ENCODE data around the gene DOCK4. TPM values are rescaled to one million over a fixed set of nuclear protein-coding genes. Genes with fewer than 3 reads are reported as not detected.

Gene DOCK4
- polyA plus RNA-seq, 1 donor (not counting 4 experiments of a cell fraction or from before 2014, with no cell fraction given): 13.9 TPM

DNA sequence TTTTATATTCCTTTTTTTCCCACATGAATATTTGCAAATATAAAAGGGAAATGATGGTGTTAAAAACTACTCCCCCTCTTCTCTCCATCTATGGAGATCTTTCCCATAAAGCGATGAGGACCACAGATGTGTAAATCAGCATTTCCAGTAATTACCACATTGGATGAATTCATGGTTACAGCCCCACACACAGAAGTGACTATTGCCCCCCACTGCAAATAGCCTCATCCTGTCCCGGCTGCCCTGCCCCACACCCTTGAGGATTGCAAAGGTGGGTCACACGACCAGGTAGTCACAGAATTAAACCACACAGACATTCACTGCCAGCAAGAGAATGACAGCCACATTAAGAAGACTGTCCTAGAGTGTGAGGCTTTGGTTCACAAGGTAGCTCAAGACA lies 145.1 kb downstream of the DOCK4 start:
- Histone ChIP-seq H3K9me3 (ENCODE audit: control insufficient read depth, low read depth, low read length) (no peaks in the 10 kb centered on the region), H3K9me1 (ENCODE audit: control insufficient read depth, extremely low read depth, insufficient read depth, low read length) (no peaks in the 10 kb centered on the region), H3K4me3 (ENCODE audit: control insufficient read depth in 2 of 3, extremely low read depth in 1 of 3, insufficient read depth in 2 of 3, low read depth in 1 of 3, low read length in 3 of 3) (no peak overlapping the region), H3K9ac (ENCODE audit: control insufficient read depth, extremely low read depth, insufficient read depth, low read length) (no peak overlapping the region), H3K79me2 (ENCODE audit: control insufficient read depth, insufficient read depth, low read length) (peaks cover 8% of the 10 kb centered on the region), H3K4me2 (ENCODE audit: control insufficient read depth, extremely low read depth, insufficient read depth, low read depth, low read length) (no peak overlapping the region), H3K27me3 (ENCODE audit: control insufficient read depth, extremely low read depth, insufficient read depth, low read length) (no peaks in the 10 kb centered on the region), H3K27ac (ENCODE audit: control insufficient read depth, insufficient read depth, low read length) (no peak overlapping the region), H3K4me1 (ENCODE audit: control insufficient read depth, extremely low read depth, insufficient read depth, low read length) (no peaks in the 10 kb centered on the region), H2AFZ (ENCODE audit: control insufficient read depth, low read length) (no peak overlapping the region), H3K36me3 (ENCODE audit: control insufficient read depth in 2 of 2, extremely low read depth in 1 of 2, insufficient read depth in 2 of 2, low read length in 2 of 2) (no peaks in the 10 kb centered on the region), H4K20me1 (ENCODE audit: control insufficient read depth, extremely low read depth, insufficient read depth, low read length) (no peaks in the 10 kb centered on the region)
- dilution Hi-C loops (cut with MboI; ENCODE audit: extremely low pct_ligation_motif_present, low sequenced_read_pairs): no loop called here
- TF ChIP-seq, protein P1, sequence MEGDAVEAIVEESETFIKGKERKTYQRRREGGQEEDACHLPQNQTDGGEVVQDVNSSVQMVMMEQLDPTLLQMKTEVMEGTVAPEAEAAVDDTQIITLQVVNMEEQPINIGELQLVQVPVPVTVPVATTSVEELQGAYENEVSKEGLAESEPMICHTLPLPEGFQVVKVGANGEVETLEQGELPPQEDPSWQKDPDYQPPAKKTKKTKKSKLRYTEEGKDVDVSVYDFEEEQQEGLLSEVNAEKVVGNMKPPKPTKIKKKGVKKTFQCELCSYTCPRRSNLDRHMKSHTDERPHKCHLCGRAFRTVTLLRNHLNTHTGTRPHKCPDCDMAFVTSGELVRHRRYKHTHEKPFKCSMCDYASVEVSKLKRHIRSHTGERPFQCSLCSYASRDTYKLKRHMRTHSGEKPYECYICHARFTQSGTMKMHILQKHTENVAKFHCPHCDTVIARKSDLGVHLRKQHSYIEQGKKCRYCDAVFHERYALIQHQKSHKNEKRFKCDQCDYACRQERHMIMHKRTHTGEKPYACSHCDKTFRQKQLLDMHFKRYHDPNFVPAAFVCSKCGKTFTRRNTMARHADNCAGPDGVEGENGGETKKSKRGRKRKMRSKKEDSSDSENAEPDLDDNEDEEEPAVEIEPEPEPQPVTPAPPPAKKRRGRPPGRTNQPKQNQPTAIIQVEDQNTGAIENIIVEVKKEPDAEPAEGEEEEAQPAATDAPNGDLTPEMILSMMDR (optimal IDR thresholded peaks at IDR 0.05 in 1 of 3, IDR thresholded peaks at IDR 0.05 in 1 of 3, conservative IDR thresholded peaks at IDR 0.05 in 1 of 3; ENCODE audit: extremely low read depth in 1 of 3, insufficient read depth in 2 of 3, low read length in 3 of 3): no peak
- TF ChIP-seq EZH2 (IDR thresholded peaks at IDR 0.05; ENCODE audit: low read length): no peak
- DNase-seq (ENCODE audit: low read depth, low spot score): no peak
- FAIRE-seq: no peak

DNA sequence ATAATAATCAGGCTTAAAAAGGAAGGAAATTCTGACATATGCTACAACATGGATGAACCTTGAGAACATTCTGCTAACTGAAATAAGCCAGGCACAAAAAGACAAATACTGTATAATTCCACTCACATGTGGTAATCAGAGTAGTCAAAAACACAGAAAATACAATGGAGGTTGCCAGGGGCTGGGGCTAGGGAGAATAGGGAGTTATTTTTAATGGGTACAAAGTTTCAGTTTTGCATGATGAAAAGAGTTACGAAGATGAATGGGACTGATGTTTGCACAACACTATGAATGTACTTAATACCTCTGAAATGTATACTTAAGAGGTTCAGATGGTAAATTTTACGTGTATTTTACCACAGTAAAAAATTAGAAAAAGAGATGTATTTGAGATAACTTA lies 145.6 kb downstream of the DOCK4 start:
- no peak for TF ChIP-seq EZH2 (IDR thresholded peaks at IDR 0.05; ENCODE audit: low read length)
- TF ChIP-seq, protein P1 (optimal IDR thresholded peaks at IDR 0.05 in 1 of 3, IDR thresholded peaks at IDR 0.05 in 1 of 3, conservative IDR thresholded peaks at IDR 0.05 in 1 of 3; ENCODE audit: extremely low read depth in 1 of 3, insufficient read depth in 2 of 3, low read length in 3 of 3): no peak
- H3K79me2 ChIP-seq (ENCODE audit: control insufficient read depth, insufficient read depth, low read length): peaks cover 11% of the 10 kb centered on the region
- dilution Hi-C loops (cut with MboI; ENCODE audit: extremely low pct_ligation_motif_present, low sequenced_read_pairs): no loop called here
- no peaks in the 10 kb centered on the region for H4K20me1 ChIP-seq (ENCODE audit: control insufficient read depth, extremely low read depth, insufficient read depth, low read length)
- no peaks in the 10 kb centered on the region for H3K36me3 ChIP-seq (ENCODE audit: control insufficient read depth in 2 of 2, extremely low read depth in 1 of 2, insufficient read depth in 2 of 2, low read length in 2 of 2)
- H2AFZ ChIP-seq (ENCODE audit: control insufficient read depth, low read length): no peak overlapping the region
- H3K4me1 ChIP-seq (ENCODE audit: control insufficient read depth, extremely low read depth, insufficient read depth, low read length): no peaks in the 10 kb centered on the region
- H3K27ac ChIP-seq (ENCODE audit: control insufficient read depth, insufficient read depth, low read length): no peak overlapping the region
- H3K9me1 ChIP-seq (ENCODE audit: control insufficient read depth, extremely low read depth, insufficient read depth, low read length): no peaks in the 10 kb centered on the region
- no peak for FAIRE-seq
- no peaks in the 10 kb centered on the region for H3K27me3 ChIP-seq (ENCODE audit: control insufficient read depth, extremely low read depth, insufficient read depth, low read length)
- DNase-seq (ENCODE audit: low read depth, low spot score): no peak
- H3K9ac ChIP-seq (ENCODE audit: control insufficient read depth, extremely low read depth, insufficient read depth, low read length): no peak overlapping the region
- H3K9me3 ChIP-seq (ENCODE audit: control insufficient read depth, low read depth, low read length): no peaks in the 10 kb centered on the region
- no peak overlapping the region for H3K4me3 ChIP-seq (ENCODE audit: control insufficient read depth in 2 of 3, extremely low read depth in 1 of 3, insufficient read depth in 2 of 3, low read depth in 1 of 3, low read length in 3 of 3)
- H3K4me2 ChIP-seq (ENCODE audit: control insufficient read depth, extremely low read depth, insufficient read depth, low read depth, low read length): no peak overlapping the region
